SKM-1 (cell line): Measurements from ENCODE around the gene MBD2.
A peak's percentile ranks its signal among the peaks of the same experiment; 100 is the strongest.
"Not testable (repeated sequence)": the region's sequence is repeated elsewhere in the genome, so short reads cannot be mapped to it uniquely, and the experiment has no call there.

Experiments
- DNase-seq: peaks from one replicate; lab custom pipeline; 2025; ENCODE audit not compliant: unreplicated experiment; lab: John Stamatoyannopoulos, UW

The MBD2 gene

GRCh38 chr18:54224379-54225014 lies at the start of gene MBD2:
Gene MBD2, minus strand, starts transcription at chr18:54224669. Its CDS starts 110 bp downstream, at chr18:54224559.
- peak; percentile 85 for DNase-seq

- DNase-seq: peak; percentile 64
Observed at GRCh38 chr18:54269893-54270844, 45.7 kb upstream of the MBD2 start.

- DNase-seq: no peak
Observed at GRCh38 chr18:54268751-54269150, 44.3 kb upstream of the MBD2 start.

GRCh38 chr18:54267701-54268100 lies 43.2 kb upstream of the MBD2 start:
- DNase-seq: no peak

- DNase-seq: no peak
Observed at GRCh38 chr18:54263904-54264336, 39.5 kb upstream of the MBD2 start.

- DNase-seq: peak; percentile 19
Observed at GRCh38 chr18:54261894-54262293, 37.4 kb upstream of the MBD2 start.

- DNase-seq: peak; percentile 76
Observed at GRCh38 chr18:54260396-54261072, 36.1 kb upstream of the MBD2 start.

GRCh38 chr18:54257818-54258217 lies 33.3 kb upstream of the MBD2 start:
- not testable (repeated sequence) for DNase-seq

- DNase-seq: peak; percentile 31
Observed at GRCh38 chr18:54257015-54257414, 32.5 kb upstream of the MBD2 start.

- DNase-seq: no peak
Observed at GRCh38 chr18:54255141-54255540, 30.7 kb upstream of the MBD2 start.

GRCh38 chr18:54254265-54254758 lies 29.8 kb upstream of the MBD2 start:
- no peak for DNase-seq

GRCh38 chr18:54251606-54252390 lies 27.3 kb upstream of the MBD2 start:
- DNase-seq: no peak

GRCh38 chr18:54250846-54251261 lies 26.4 kb upstream of the MBD2 start:
- DNase-seq: no peak

- DNase-seq: no peak
Observed at GRCh38 chr18:54247511-54248175, 23.2 kb upstream of the MBD2 start.

- no peak for DNase-seq
Observed at GRCh38 chr18:54242327-54242726, 17.9 kb upstream of the MBD2 start.

- no peak for DNase-seq
Observed at GRCh38 chr18:54241483-54241882, 17.0 kb upstream of the MBD2 start.

GRCh38 chr18:54240629-54241107 lies 16.2 kb upstream of the MBD2 start:
- DNase-seq: no peak

- DNase-seq: no peak
Observed at GRCh38 chr18:54239601-54240000, 15.1 kb upstream of the MBD2 start.

GRCh38 chr18:54239091-54239490 lies 14.6 kb upstream of the MBD2 start:
- DNase-seq: no peak
